ENCODE measurements around the gene ATP8B3.
A peak's percentile ranks its signal among the peaks of the same experiment; 100 is the strongest.

The ATP8B3 gene

GRCh38 chr19:1813192-1814182 lies 1.4 kb upstream of the ATP8B3 start:
- no peak for DNase-seq (ENCODE audit: extremely low read depth, insufficient read length)
- no peak for TF ChIP-seq CTCF (IDR thresholded peaks at IDR 0.05; ENCODE audit: insufficient read depth, low read length, poor library complexity, severe bottlenecking)
- no peaks in the 10 kb centered on the region; the same call in 1 of the 2 replicates for H3K27me3 ChIP-seq (replicated peaks; ENCODE audit: control insufficient read depth, insufficient read depth, low read length)
- peaks cover 18% of the 10 kb centered on the region for H3K36me3 ChIP-seq (ENCODE audit: control insufficient read depth, insufficient read depth, low read length)
- peak overlapping the region; percentile 66 for H3K4me3 ChIP-seq (replicated peaks; ENCODE audit: low read depth, low read length)

- peak; percentile 79 for TF ChIP-seq CTCF (IDR thresholded peaks at IDR 0.05; ENCODE audit: insufficient read depth, low read length, poor library complexity, severe bottlenecking)
- Histone ChIP-seq H3K36me3 (ENCODE audit: control insufficient read depth, insufficient read depth, low read length) (peaks cover 12% of the 10 kb centered on the region), H3K4me3 (replicated peaks; ENCODE audit: low read depth, low read length) (peak overlapping the region; percentile 66), H3K27me3 (replicated peaks; ENCODE audit: control insufficient read depth, insufficient read depth, low read length) (no peaks in the 10 kb centered on the region; the same call in 1 of the 2 replicates)
- DNase-seq (ENCODE audit: extremely low read depth, insufficient read length) = peak; percentile 91
These were observed 533 bp upstream of the ATP8B3 start for GRCh38 chr19:1812426-1813191.

GRCh38 chr19:1811472-1811894 lies 593 bp downstream of the ATP8B3 start:
- DNase-seq (ENCODE audit: extremely low read depth, insufficient read length) = no peak
- peak overlapping the region; percentile 60 for H3K4me3 ChIP-seq (replicated peaks; ENCODE audit: low read depth, low read length)
- no peaks in the 10 kb centered on the region; the same call in 1 of the 2 replicates for H3K27me3 ChIP-seq (replicated peaks; ENCODE audit: control insufficient read depth, insufficient read depth, low read length)
- peaks cover 4% of the 10 kb centered on the region; the same call in 1 of the 2 replicates for H3K36me3 ChIP-seq (ENCODE audit: control insufficient read depth, insufficient read depth, low read length)
- TF ChIP-seq CTCF (IDR thresholded peaks at IDR 0.05; ENCODE audit: insufficient read depth, low read length, poor library complexity, severe bottlenecking) = no peak

- TF ChIP-seq CTCF (IDR thresholded peaks at IDR 0.05; ENCODE audit: insufficient read depth, low read length, poor library complexity, severe bottlenecking) = no peak
- DNase-seq (ENCODE audit: extremely low read depth, insufficient read length) = no peak
- Histone ChIP-seq H3K27me3 (replicated peaks; ENCODE audit: control insufficient read depth, insufficient read depth, low read length) (no peaks in the 10 kb centered on the region; the same call in 1 of the 2 replicates), H3K4me3 (replicated peaks; ENCODE audit: low read depth, low read length) (no peak overlapping the region), H3K36me3 (ENCODE audit: control insufficient read depth, insufficient read depth, low read length) (peaks cover 2% of the 10 kb centered on the region; the same call in 1 of the 2 replicates)
These were observed 1.5 kb downstream of the ATP8B3 start for GRCh38 chr19:1810439-1811160.

GRCh38 chr19:1809678-1810077 lies 2.4 kb downstream of the ATP8B3 start:
- DNase-seq (ENCODE audit: extremely low read depth, insufficient read length) = no peak

More at GRCh38 chr19:1809678-1810077, 2.4 kb downstream of the ATP8B3 start:
- H3K4me3 ChIP-seq (replicated peaks; ENCODE audit: low read depth, low read length) = no peak overlapping the region
- no peak for TF ChIP-seq CTCF (IDR thresholded peaks at IDR 0.05; ENCODE audit: insufficient read depth, low read length, poor library complexity, severe bottlenecking)
- no peaks in the 10 kb centered on the region; the same call in 1 of the 2 replicates for H3K27me3 ChIP-seq (replicated peaks; ENCODE audit: control insufficient read depth, insufficient read depth, low read length)
- no peaks in the 10 kb centered on the region for H3K36me3 ChIP-seq (ENCODE audit: control insufficient read depth, insufficient read depth, low read length)
